Kidney (tissue), 14 donors: ENCODE measurements around the gene MON1A. TPM values are rescaled to one million over a fixed set of nuclear protein-coding genes. Genes with fewer than 3 reads are reported as not detected.

Experiments
- DNase-seq, 5 donors: peaks; one replicate each; pipeline ENCODE4 v3.0.0-alpha.2; 2013 to 2020
- FAIRE-seq: peaks from 2 replicates; lab custom pipeline; 2012; peaks lifted over from hg19 to GRCh38; lab: Jason Lieb, UNC
- H3K27ac ChIP-seq, 2 donors: one replicate each; pipeline ENCODE4 v1.7.0; 2013; ENCODE audit warnings: low read depth in 2 of 2, low read length in 2 of 2, inconsistent platforms in 1 of 2
- H3K27me3 ChIP-seq: one replicate; pipeline ENCODE4 v1.7.1; 2013; ENCODE audit warnings: low read length, inconsistent platforms; ENCODE audit not compliant: control insufficient read depth, insufficient read depth
- H3K36me3 ChIP-seq, 3 donors: one replicate each; pipeline versions ENCODE4 v1.7.0 to v1.7.1; 2013; ENCODE audit warnings: low read length in 3 of 3, control low read depth in 1 of 3, inconsistent platforms in 1 of 3; ENCODE audit not compliant: insufficient read depth in 3 of 3, control insufficient read depth in 2 of 3
- H3K4me1 ChIP-seq, 3 donors: one replicate each; pipeline versions ENCODE4 v1.7.0 to v1.7.1; 2013; ENCODE audit warnings: low read length in 3 of 3, inconsistent platforms in 1 of 3, low read depth in 1 of 3; ENCODE audit not compliant: control insufficient read depth in 2 of 3, insufficient read depth in 2 of 3
- H3K4me3 ChIP-seq, 3 donors: one replicate each; pipeline versions ENCODE4 v1.7.0 to v1.8.1; 2013; ENCODE audit warnings: low read length in 3 of 3, control low read depth in 1 of 3, inconsistent platforms in 1 of 3
- H3K9ac ChIP-seq, 3 donors: one replicate each; pipeline versions ENCODE4 v1.7.0 to v1.7.1; 2013; ENCODE audit warnings: low read length in 3 of 3, control low read depth in 1 of 3, inconsistent platforms in 1 of 3
- H3K9me3 ChIP-seq, 3 donors: one replicate each; pipeline versions ENCODE4 v1.7.0 to v1.7.1; 2013; ENCODE audit warnings: low read length in 3 of 3, control low read depth in 1 of 3, inconsistent platforms in 1 of 3; ENCODE audit not compliant: control insufficient read depth in 2 of 3, insufficient read depth in 1 of 3
- CTCF ChIP-seq: IDR thresholded peaks from 3 replicates; pipeline ENCODE4 v1.5.1; 2012; ENCODE audit warnings: mild to moderate bottlenecking, moderate library complexity, borderline replicate concordance; ENCODE audit not compliant: insufficient read depth; ENCODE audit errors: extremely low read depth
- intact Hi-C: fragments of 100-400 bp; cut with DNase I; formaldehyde crosslinking; loops from one replicate; pipeline ENCODE4 v1.11.1; 2022
- polyA plus RNA-seq: library from polyadenylated mRNA; stranded (reverse); fragments of 350-450 nt; fragmentation: Illumina TruSeq; extraction: RNeasy Lipid Tissue Mini Kit (QIAGEN cat#74804); gene quantifications from one replicate; pipeline ENCODE4 v1.2.3, GENCODE V29; 2014; ENCODE audit warnings: low read depth, low replicate concordance; ENCODE audit not compliant: insufficient read depth
- total RNA-seq: library from RNA; stranded (reverse); fragmentation: NEBNext Ultra II Directional; extraction: Animal tissue kit (Norgen Biotek cat#: 25700); gene quantifications from one replicate; pipeline ENCODE4 v1.2.1, GENCODE V29; 2021
- donor health status: control.
- donor health status: control.
- donor health status: control.
- donor health status: control.
- donor health status: control.
- donor health status: DM: yes; HTN: yes; CAD: no.
- donor health status: Normal renal cell carcinoma (clear cell type).

The MON1A gene
- total and polyA plus RNA-seq, 2 donors from 2014 or later = 7.4 to 16.4 TPM

GRCh38 chr3:49916686-49917085, 12.9 kb downstream of the MON1A start:
- Histone ChIP-seq H3K4me3 (no peak overlapping the region), H3K9me3 (no peaks in the 10 kb centered on the region), H3K9ac (no peak overlapping the region), H3K27ac (no peak overlapping the region), H3K4me1 (no peaks in the 10 kb centered on the region), H3K27me3 (no peaks in the 10 kb centered on the region), H3K36me3 (peaks cover 0 to 10% (median 5%) of the 10 kb centered on the region in 3 donors)
- TF ChIP-seq CTCF = no peak
- DNase-seq (no peak), FAIRE-seq (no peak)
- intact Hi-C loops = no loop called here

GRCh38 chr3:49914906-49915305, 14.7 kb downstream of the MON1A start:
- no peak for TF ChIP-seq CTCF
- FAIRE-seq = no peak
- H3K27ac ChIP-seq = no peak overlapping the region

GRCh38 chr3:49912881-49913281, 16.7 kb downstream of the MON1A start:
- no peak for TF ChIP-seq CTCF

More at GRCh38 chr3:49914906-49915305, 14.7 kb downstream of the MON1A start:
- no peak for DNase-seq
- Histone ChIP-seq H3K9ac (no peak overlapping the region), H3K4me1 (no peaks in the 10 kb centered on the region), H3K9me3 (no peaks in the 10 kb centered on the region), H3K4me3 (no peak overlapping the region), H3K36me3 (peaks cover 0 to 13% (median 9%) of the 10 kb centered on the region in 3 donors), H3K27me3 (no peaks in the 10 kb centered on the region)
- intact Hi-C loops = no loop called here

GRCh38 chr3:49911611-49912010, 18.0 kb downstream of the MON1A start:
- Histone ChIP-seq H3K9ac (no peak overlapping the region), H3K4me1 (peaks cover 0 to 1% (median under 1%) of the 10 kb centered on the region in 3 donors), H3K27me3 (no peaks in the 10 kb centered on the region), H3K4me3 (no peak overlapping the region), H3K36me3 (peaks cover 0 to 13% (median 9%) of the 10 kb centered on the region in 3 donors), H3K9me3 (no peaks in the 10 kb centered on the region), H3K27ac (no peak overlapping the region)
- FAIRE-seq (no peak), DNase-seq (no peak)
- intact Hi-C loops = no loop called here
- TF ChIP-seq CTCF = no peak

More at GRCh38 chr3:49912881-49913281, 16.7 kb downstream of the MON1A start:
- no peaks in the 10 kb centered on the region for H3K27me3 ChIP-seq
- peaks cover 0 to 13% (median 9%) of the 10 kb centered on the region in 3 donors for H3K36me3 ChIP-seq
- H3K4me3 ChIP-seq = no peak overlapping the region
- FAIRE-seq = no peak
- H3K9me3 ChIP-seq = no peaks in the 10 kb centered on the region
- no peak overlapping the region for H3K27ac ChIP-seq
- no peak overlapping the region for H3K9ac ChIP-seq
- DNase-seq = peak in 1 of 5 donors; percentile 16
- intact Hi-C loops = no loop called here
- no peaks in the 10 kb centered on the region for H3K4me1 ChIP-seq
